Adrenal gland (tissue), 12 donors: Measurements from ENCODE around the gene BPNT1. TPM values are rescaled to one million over a fixed set of nuclear protein-coding genes. Genes with fewer than 3 reads are reported as not detected.

Source experiments
- DNase-seq, 7 donors: peaks; one replicate each; pipeline ENCODE4 v3.0.0-alpha.2; 2019 to 2020
- H3K27ac ChIP-seq, 5 donors: fragments of 200-600 bp; sonication (generic) in 4 of 5; 1 replicate in 3 of 5; 2 replicates in 2 of 5; pipeline versions ENCODE4 v1.5.1 to v1.8.0; 2016 to 2020; ENCODE audit warnings: mild to moderate bottlenecking in 1 of 5
- H3K27me3 ChIP-seq: fragments of 200-600 bp; 2 replicates; pipeline ENCODE4 v1.8.0; 2021
- H3K36me3 ChIP-seq, 2 donors: fragments of 200-600 bp; replicated peaks in 1 of 2; 1 replicate in 1 of 2; 2 replicates in 1 of 2; pipeline versions ENCODE4 v1.5.1 to v1.8.0; 2018 to 2022
- H3K4me1 ChIP-seq, 2 donors: fragments of 200-600 bp; replicated peaks in 1 of 2; 1 replicate in 1 of 2; 2 replicates in 1 of 2; pipeline versions ENCODE4 v1.5.1 to v1.8.0; 2018 to 2021
- H3K4me3 ChIP-seq, 4 donors: fragments of 200-600 bp; sonication (generic) in 3 of 4; one replicate each; pipeline ENCODE4 v1.5.1; 2016 to 2018
- H3K9me3 ChIP-seq, 3 donors: fragments of 200-600 bp; sonication (generic) in 1 of 3; replicated peaks in 1 of 3; 1 replicate in 2 of 3; 2 replicates in 1 of 3; pipeline versions ENCODE4 v1.5.1 to v1.8.0; 2016 to 2021
- CTCF ChIP-seq, 6 experiments: fragments of 450-650 bp in 4 of 6; fragments of 200-600 bp in 2 of 6; sonication (generic) in 1 of 6; IDR thresholded peaks; 1 replicate in 5 of 6; 2 replicates in 1 of 6; pipeline versions ENCODE4 v1.5.1 to v1.8.0; 2016 to 2021; ENCODE audit warnings: antibody characterized with exemption in 6 of 6, mild to moderate bottlenecking in 2 of 6, moderate library complexity in 1 of 6
- POLR2A ChIP-seq, 2 donors: fragments of 450-650 bp; IDR thresholded peaks; one replicate each; pipeline ENCODE4 v1.6.1; 2017; ENCODE audit warnings: antibody characterized with exemption in 2 of 2, mild to moderate bottlenecking in 2 of 2, moderate library complexity in 1 of 2
- intact Hi-C, 2 donors: fragments of 100-400 bp; cut with DNase I; formaldehyde crosslinking; loops; one replicate each; pipeline versions ENCODE4 v1.14.1 to v1.15.0; 2022 to 2023
- microRNA counts, 2 donors: library from miRNA; unstranded; fragments of <30 nt; microRNA quantifications; one replicate each; lab custom pipeline; 2016
- microRNA-seq, 3 donors: library from miRNA; unstranded; fragments of <30 nt; microRNA quantifications; one replicate each; pipeline ENCODE4, GENCODE V29; 2017 to 2020
- polyA plus RNA-seq, 3 donors: library from polyadenylated mRNA; stranded (reverse); fragments of 200-250 nt in 2 of 3; fragments of 350-450 nt in 1 of 3; fragmentation: Illumina TruSeq in 1 of 3; extraction: RNeasy Lipid Tissue Mini Kit (QIAGEN cat#74804) in 1 of 3; gene quantifications; one replicate each; pipeline ENCODE4 v1.2.3, GENCODE V29; 2013 to 2014
- small RNA-seq, 2 donors: library from RNA; depleted of rRNA; stranded (forward); fragments of <200 nt; gene quantifications; one replicate each; pipeline ENCODE3, GENCODE V24; 2016
- total RNA-seq, 9 donors: library from RNA; depleted of rRNA in 4 of 9; stranded (reverse); fragments of >200 nt in 4 of 9; fragments of 120-200 nt in 1 of 9; fragmentation: NEBNext Ultra II Directional in 1 of 9; extraction: Animal tissue kit (Norgen Biotek cat#: 25700) in 1 of 9; gene quantifications; one replicate each; pipeline versions ENCODE4 v1.1.0 to v1.2.4, GENCODE V29; 2013 to 2023
- donor health status: healthy with polysubstance abuse.
- donor health status: Bipolar disorder and iron deficiency.
- donor health status: DM: yes; HTN: yes; CAD: no.
- donor health status: DM: no; HTN: no; CAD: no.
- donor health status: DM: no; HTN: no; CAD: no.
- donor health status: DM: yes; HTN: yes; CAD: no.

The BPNT1 gene
- total and polyA plus RNA-seq, 12 donors = 9.0 to 40.7 (median 28.8) TPM

- Histone ChIP-seq H3K36me3 (peaks cover 0 to 18% of the 10 kb centered on the region in 2 donors), H3K4me1 (peaks cover 0 to 3% of the 10 kb centered on the region in 2 donors), H3K27ac (no peak overlapping the region), H3K27me3 (no peaks in the 10 kb centered on the region), H3K4me3 (no peak overlapping the region), H3K9me3 (no peaks in the 10 kb centered on the region)
- DNase-seq = no peak
- TF ChIP-seq CTCF (IDR thresholded peaks at IDR 0.05) = no peak
- no peak for TF ChIP-seq POLR2A (IDR thresholded peaks at IDR 0.05)
- intact Hi-C loops = no loop called here
These were observed 78.0 kb downstream of the BPNT1 start for GRCh38 chr1:220011620-220012019.

MicroRNAs encoded within 50 kb of the gene (microRNA counts, 767-probe panel; counts per million panel counts)
- microRNA hsa-miR-194-5p (lab: Ali Mortazavi, UCI) (0 counts per million in 2 donors), microRNA hsa-miR-215 (lab: Ali Mortazavi, UCI) (0 counts per million in 2 donors)

Small RNAs within 50 kb of the gene (microRNA-seq; reads per million reads assigned to microRNA genes)
- gene MIR194-1 (0 to 6.7 (median 0.28) reads per million in 3 donors), gene MIR215 (0 to 16.5 (median 0) reads per million in 3 donors)

Small RNAs within 50 kb of the gene (small RNA-seq; reads per million reads assigned to genes)
- gene MIR194-1 (0.08 to 0.47 reads per million in 2 donors), gene MIR215 (1.7 to 2.3 reads per million in 2 donors)

Other genes starting within 250 kb of the BPNT1 start
- 10 to 100 TPM in 1 of 9 donors, 1 to 10 TPM in 1, under 1 TPM in 6, not detected in 1; 0.13 to 19.8 (median 0.38) TPM for gene SLC30A10, start 161.2 kb downstream of the BPNT1 start, total RNA-seq
- gene SLC30A10, start 161.2 kb downstream of the BPNT1 start, polyA plus RNA-seq = under 1 TPM; 0.17 to 0.44 (median 0.32) TPM
- 10 to 100 TPM; 33.9 to 86.8 (median 57.1) TPM for gene EPRS1, start 43.3 kb downstream of the BPNT1 start, total RNA-seq
- gene EPRS1, start 43.3 kb downstream of the BPNT1 start, polyA plus RNA-seq = 100 to 1,000 TPM in 1 of 3 donors, 10 to 100 TPM in 2; 34.3 to 116 (median 45.7) TPM
- 100 to 1,000 TPM in 4 of 9 donors, 10 to 100 TPM in 5; 74.2 to 133 (median 93.1) TPM for gene IARS2, start 4.3 kb upstream of the BPNT1 start, total RNA-seq
- 100 to 1,000 TPM in 1 of 3 donors, 10 to 100 TPM in 2; 11.8 to 119 (median 18.9) TPM for gene IARS2, start 4.3 kb upstream of the BPNT1 start, polyA plus RNA-seq
- 10 to 100 TPM; 16.2 to 45.0 (median 33.6) TPM for gene RAB3GAP2, start 182.7 kb upstream of the BPNT1 start, total RNA-seq
- 10 to 100 TPM in 1 of 3 donors, 1 to 10 TPM in 2; 8.0 to 33.4 (median 8.2) TPM for gene RAB3GAP2, start 182.7 kb upstream of the BPNT1 start, polyA plus RNA-seq